AG04450 (cell line): ENCODE measurements around the gene RALY. TPM values are rescaled to one million over a fixed set of nuclear protein-coding genes. Genes with fewer than 3 reads are reported as not detected.

Experiments used
- CTCF ChIA-PET: fragments of 300-600, 350-600 bp; formaldehyde crosslinking; extraction: SDS; loops from one replicate; lab custom pipeline; 2022; ENCODE audit warnings: antibody characterized with exemption, inconsistent platforms; lab: Charles Lee
- POLR2A ChIA-PET: fragments of 350-600 bp; formaldehyde crosslinking; extraction: SDS; loops from one replicate; lab custom pipeline; 2021; ENCODE audit warnings: antibody characterized with exemption, inconsistent platforms; lab: Yijun Ruan, JAX
- DNase-seq: peaks from one replicate; pipeline ENCODE4 v3.0.0-alpha.2; 2011; ENCODE audit warnings: low read depth, low spot score
- H3K27ac ChIP-seq: one replicate; pipeline ENCODE4 v1.5.1; 2012; ENCODE audit warnings: low read depth, low read length, control low read depth
- H3K27me3 ChIP-seq: one replicate; pipeline ENCODE4 v1.6.0; 2012; ENCODE audit warnings: low read length; ENCODE audit not compliant: control insufficient read depth, insufficient read depth
- H3K4me3 ChIP-seq: 2 replicates; pipeline ENCODE4 v1.5.1; 2011; ENCODE audit warnings: mild to moderate bottlenecking, low read depth, low read length, control low read depth
- H3K9me3 ChIP-seq: 2 replicates; pipeline ENCODE4 v1.5.1; 2012; ENCODE audit warnings: low read length; ENCODE audit not compliant: control insufficient read depth, insufficient read depth
- polyA plus RNA-seq: library from polyadenylated mRNA; depleted of rRNA; stranded (reverse); fragments of >200 nt; gene quantifications from 2 replicates; pipeline ENCODE4 v1.2.3, GENCODE V29; 2011
- TF ChIP-seq, protein P1 (sequence below): IDR thresholded peaks from 2 replicates; pipeline ENCODE4 v1.5.1; 2011; ENCODE audit warnings: low read depth, low read length, control low read depth, inconsistent platforms

Gene RALY
- polyA plus RNA-seq, 1 experiment, result 79.2 TPM

DNA sequence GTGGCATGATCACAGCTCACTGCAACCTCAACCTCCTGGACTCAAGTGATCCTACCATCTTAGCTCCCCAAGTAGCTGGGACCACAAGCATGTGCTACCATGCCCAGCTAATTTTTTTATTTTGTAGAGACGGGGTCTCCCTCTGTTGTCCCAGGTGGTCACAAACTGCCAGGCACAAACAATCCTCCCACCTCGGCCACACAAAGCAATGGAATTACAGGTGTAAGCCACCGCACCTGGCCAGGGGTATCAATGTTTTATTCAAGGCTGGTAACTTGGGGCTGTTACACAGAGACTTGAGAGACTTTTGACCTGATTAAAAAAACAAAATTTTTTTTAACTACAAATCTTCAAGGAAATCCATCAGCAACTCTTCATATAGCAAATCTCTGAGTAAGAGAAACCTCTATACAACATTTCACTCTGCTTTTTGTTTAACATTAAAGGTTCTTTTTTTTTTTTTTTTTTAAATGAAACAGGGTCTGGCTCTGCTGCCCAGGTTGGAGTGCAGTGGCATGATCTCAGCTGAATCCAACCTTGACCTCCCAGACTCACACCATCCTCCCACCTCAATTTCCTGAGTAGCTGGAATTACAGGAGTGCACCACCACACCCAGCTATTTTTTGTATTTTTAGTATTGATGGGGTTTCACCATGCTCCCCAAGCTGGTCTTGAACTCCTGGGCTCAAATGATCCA, 112.4 kb downstream of the RALY start:
- ChIA-PET POLR2A (no interaction called here), CTCF (interaction anchor here (0.8 kb wide), 1 partner anchor 9 kb away, joined by 3 read pairs; no protein-coding TSS in a partner anchor)
- no peak for DNase-seq
- H3K9me3 ChIP-seq, result no peaks in the 10 kb centered on the region
- H3K27me3 ChIP-seq, result no peaks in the 10 kb centered on the region
- TF ChIP-seq, protein P1, sequence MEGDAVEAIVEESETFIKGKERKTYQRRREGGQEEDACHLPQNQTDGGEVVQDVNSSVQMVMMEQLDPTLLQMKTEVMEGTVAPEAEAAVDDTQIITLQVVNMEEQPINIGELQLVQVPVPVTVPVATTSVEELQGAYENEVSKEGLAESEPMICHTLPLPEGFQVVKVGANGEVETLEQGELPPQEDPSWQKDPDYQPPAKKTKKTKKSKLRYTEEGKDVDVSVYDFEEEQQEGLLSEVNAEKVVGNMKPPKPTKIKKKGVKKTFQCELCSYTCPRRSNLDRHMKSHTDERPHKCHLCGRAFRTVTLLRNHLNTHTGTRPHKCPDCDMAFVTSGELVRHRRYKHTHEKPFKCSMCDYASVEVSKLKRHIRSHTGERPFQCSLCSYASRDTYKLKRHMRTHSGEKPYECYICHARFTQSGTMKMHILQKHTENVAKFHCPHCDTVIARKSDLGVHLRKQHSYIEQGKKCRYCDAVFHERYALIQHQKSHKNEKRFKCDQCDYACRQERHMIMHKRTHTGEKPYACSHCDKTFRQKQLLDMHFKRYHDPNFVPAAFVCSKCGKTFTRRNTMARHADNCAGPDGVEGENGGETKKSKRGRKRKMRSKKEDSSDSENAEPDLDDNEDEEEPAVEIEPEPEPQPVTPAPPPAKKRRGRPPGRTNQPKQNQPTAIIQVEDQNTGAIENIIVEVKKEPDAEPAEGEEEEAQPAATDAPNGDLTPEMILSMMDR, result no peak
- no peak overlapping the region for H3K27ac ChIP-seq
- no peak overlapping the region for H3K4me3 ChIP-seq

DNA sequence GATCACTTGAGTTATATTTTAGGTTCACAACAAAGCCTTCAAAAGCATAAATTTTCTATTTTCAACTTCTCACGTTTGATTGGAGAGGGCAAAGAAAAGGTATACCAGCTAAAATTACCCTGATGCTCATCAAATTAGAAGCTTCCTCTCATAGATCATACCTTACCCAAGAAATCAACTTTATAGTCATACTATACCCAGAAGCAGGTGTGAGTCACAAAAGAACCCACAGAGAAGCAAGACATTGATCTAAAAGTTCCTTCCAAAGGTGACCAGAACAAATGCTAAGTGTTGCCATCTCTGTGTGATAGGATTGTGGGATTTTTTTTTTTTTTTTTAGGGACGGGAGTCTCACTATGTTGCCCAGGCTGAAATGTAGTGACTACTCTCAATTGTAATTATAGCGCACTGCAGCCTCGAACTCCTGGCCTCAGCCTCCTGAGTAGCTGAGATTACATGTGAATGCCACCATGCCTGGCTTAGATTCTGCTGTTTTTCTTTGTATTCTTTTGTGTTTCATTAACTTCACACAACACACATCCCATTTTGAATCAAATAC, 115.0 kb downstream of the RALY start:
- ChIA-PET CTCF (interaction anchor here (0.6 to 1.8 kb wide), 2 partner anchors 21 to 246 kb away, joined by 3 to 5 read pairs; no protein-coding TSS in a partner anchor), POLR2A (interaction anchor here (0.8 to 1.3 kb wide), 2 partner anchors 8 to 12 kb away, joined by 3 to 5 read pairs; no protein-coding TSS in a partner anchor)
- no peaks in the 10 kb centered on the region for H3K9me3 ChIP-seq
- TF ChIP-seq, protein P1, result no peak
- DNase-seq, result no peak
- H3K27ac ChIP-seq, result no peak overlapping the region
- no peak overlapping the region for H3K4me3 ChIP-seq
- no peaks in the 10 kb centered on the region for H3K27me3 ChIP-seq

DNA sequence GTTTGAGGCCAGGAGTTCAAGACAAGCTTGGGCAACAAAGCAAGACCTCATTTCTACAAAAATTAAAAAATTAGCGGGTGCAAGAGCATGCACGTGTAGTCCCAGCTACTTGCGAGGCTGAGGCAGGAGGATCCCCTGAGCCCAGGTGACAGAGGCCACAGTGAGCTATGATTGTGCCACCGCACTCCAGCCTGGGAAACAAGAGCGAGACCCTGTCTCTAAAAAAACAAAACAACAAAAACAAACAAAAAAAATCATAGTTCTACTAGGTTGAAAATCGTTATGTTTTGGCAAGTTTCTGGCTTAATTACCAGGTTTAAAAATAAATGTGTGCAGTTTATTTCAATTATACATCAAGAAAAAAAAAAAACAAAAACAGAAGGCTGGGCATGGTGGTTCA, 115.7 kb downstream of the RALY start:
- H3K27ac ChIP-seq, result no peak overlapping the region
- H3K27me3 ChIP-seq, result no peaks in the 10 kb centered on the region
- ChIA-PET POLR2A (interaction anchor here (0.8 kb wide), 1 partner anchor 9 kb away, joined by 3 read pairs; no protein-coding TSS in a partner anchor), CTCF (interaction anchor here (0.7 kb wide), 1 partner anchor 290 kb away, joined by 3 read pairs; no protein-coding TSS in a partner anchor)
- no peak for DNase-seq
- no peak overlapping the region for H3K4me3 ChIP-seq
- H3K9me3 ChIP-seq, result no peaks in the 10 kb centered on the region
- TF ChIP-seq, protein P1, result no peak

DNA sequence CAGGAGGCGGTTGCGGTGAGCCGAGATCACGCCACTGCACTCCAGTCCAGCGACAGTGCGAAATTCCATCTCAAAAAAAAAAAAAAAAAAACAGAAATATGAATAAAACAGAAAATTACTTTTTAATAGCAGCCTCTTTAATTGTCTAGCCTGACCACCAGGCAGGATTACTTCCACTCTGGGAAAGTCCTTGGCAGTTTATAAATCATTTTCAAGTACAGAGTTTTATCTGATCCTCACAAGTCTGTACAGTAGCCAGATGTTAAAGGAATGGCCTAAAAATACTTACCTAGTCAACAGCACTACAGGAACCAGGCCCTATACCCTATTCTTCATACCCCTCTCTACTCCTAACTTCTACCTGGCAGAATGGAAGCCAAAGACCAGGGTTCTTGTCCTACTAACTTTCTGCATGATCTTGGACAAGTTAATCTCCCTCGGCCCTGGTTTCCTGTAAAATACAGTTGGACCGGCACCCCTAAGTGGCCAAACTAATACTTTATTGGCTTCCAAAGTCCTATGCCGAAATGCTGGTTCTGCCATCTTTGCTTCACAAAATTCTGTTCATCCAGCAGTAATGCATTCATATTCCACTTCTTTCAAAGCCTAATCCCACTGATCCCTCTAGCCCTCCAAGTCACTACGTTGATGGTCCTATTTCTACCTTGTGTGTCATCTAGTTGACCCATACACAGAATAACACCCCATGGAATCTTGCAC, 116.5 kb downstream of the RALY start:
- ChIA-PET CTCF (interaction anchor here (0.7 kb wide), 1 partner anchor 291 kb away, joined by 3 read pairs; no protein-coding TSS in a partner anchor), POLR2A (no interaction called here)
- no peak for DNase-seq
- TF ChIP-seq, protein P1, result no peak
- H3K27me3 ChIP-seq, result no peaks in the 10 kb centered on the region
- peak overlapping the region; percentile 94 for H3K4me3 ChIP-seq
- no peaks in the 10 kb centered on the region for H3K9me3 ChIP-seq
- H3K27ac ChIP-seq, result no peak overlapping the region
